AG04449 (cell line): ENCODE results near the gene CD6.

ENCODE experiments used
- CTCF ChIA-PET: fragments of 350-600 bp; formaldehyde crosslinking; extraction: SDS; loops from one replicate; lab custom pipeline; 2021; ENCODE audit warnings: antibody characterized with exemption; lab: Yijun Ruan, JAX
- POLR2A ChIA-PET: fragments of 400-600, 350-600 bp; formaldehyde crosslinking; extraction: SDS; loops from one replicate; lab custom pipeline; 2020; ENCODE audit warnings: antibody characterized with exemption, inconsistent platforms; lab: Yijun Ruan, JAX
- DNase-seq: peaks from one replicate; pipeline ENCODE4 v3.0.0-alpha.2; 2010; ENCODE audit warnings: low read depth, low spot score
- H3K4me3 ChIP-seq: 2 replicates; pipeline ENCODE4 v1.5.1; 2011; ENCODE audit warnings: low read depth, mild to moderate bottlenecking, control low read depth, low read length
- TF ChIP-seq, protein P1 (sequence below): IDR thresholded peaks from one replicate; pipeline ENCODE4 v1.5.1; 2011; ENCODE audit warnings: mild to moderate bottlenecking, moderate library complexity, low read length, control low read depth, inconsistent platforms; ENCODE audit not compliant: insufficient read depth; ENCODE audit errors: missing control alignments

Gene CD6

DNA sequence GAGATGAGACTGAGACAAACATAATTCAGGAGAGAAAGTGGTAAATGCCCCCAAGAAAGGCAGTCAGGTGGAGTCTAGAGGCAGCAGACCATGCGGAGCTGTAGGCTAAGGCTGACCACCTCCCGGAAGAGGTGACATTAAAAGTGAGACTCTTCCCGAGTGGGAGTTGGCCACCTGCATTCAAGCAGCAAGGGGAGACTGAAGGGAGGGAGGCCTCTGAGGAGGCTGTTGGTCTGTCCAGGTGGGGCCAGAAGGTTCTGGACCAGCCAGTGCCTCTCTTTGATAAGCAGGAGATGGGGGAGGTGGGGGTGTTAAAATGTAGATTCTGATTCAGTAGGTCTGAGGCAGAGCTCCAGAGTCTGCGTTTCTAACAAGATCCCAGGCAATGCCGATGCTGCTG is 37.5 kb downstream of the CD6 start:
- TF ChIP-seq, protein P1, sequence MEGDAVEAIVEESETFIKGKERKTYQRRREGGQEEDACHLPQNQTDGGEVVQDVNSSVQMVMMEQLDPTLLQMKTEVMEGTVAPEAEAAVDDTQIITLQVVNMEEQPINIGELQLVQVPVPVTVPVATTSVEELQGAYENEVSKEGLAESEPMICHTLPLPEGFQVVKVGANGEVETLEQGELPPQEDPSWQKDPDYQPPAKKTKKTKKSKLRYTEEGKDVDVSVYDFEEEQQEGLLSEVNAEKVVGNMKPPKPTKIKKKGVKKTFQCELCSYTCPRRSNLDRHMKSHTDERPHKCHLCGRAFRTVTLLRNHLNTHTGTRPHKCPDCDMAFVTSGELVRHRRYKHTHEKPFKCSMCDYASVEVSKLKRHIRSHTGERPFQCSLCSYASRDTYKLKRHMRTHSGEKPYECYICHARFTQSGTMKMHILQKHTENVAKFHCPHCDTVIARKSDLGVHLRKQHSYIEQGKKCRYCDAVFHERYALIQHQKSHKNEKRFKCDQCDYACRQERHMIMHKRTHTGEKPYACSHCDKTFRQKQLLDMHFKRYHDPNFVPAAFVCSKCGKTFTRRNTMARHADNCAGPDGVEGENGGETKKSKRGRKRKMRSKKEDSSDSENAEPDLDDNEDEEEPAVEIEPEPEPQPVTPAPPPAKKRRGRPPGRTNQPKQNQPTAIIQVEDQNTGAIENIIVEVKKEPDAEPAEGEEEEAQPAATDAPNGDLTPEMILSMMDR: no peak
- POLR2A ChIA-PET: no interaction called here
- DNase-seq: no peak
- H3K4me3 ChIP-seq: no peak overlapping the region
- CTCF ChIA-PET: interaction anchor here (1.4 kb wide), 1 partner anchor 12 kb away, joined by 3 read pairs; no protein-coding TSS in a partner anchor

DNA sequence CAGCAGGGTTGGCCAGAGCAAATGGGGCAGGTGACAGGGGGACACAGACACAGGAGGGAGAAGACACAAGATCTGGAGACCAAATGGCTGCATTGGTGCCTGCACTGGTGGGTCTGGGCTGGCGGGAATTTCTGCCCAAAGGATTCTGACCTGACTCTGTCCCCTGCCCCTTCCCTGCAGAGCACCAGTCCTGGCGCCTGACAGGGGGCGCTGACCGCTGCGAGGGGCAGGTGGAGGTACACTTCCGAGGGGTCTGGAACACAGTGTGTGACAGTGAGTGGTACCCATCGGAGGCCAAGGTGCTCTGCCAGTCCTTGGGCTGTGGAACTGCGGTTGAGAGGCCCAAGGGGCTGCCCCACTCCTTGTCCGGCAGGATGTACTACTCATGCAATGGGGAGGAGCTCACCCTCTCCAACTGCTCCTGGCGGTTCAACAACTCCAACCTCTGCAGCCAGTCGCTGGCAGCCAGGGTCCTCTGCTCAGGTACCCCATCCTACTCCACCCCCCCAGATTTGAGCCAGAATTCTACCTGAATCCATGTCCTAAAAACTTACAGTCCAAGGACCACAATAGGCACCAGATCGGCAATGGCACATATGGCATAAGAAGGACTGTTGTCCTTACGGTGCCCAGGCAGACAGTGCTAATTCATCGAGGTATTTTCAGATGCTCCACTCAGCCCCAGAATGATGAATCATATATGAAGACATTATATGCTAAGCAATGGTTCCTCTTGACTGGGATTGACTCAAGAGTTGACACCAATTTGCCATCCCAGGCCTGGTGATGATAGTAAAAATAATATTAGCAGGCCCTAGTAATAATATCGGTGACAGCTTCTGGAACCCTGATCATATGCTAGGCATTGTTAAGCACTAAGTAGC is 38.2 kb downstream of the CD6 start:
- DNase-seq: no peak
- no peak overlapping the region for H3K4me3 ChIP-seq
- CTCF ChIA-PET: interaction anchor here (1.4 kb wide), 1 partner anchor 13 kb away, joined by 3 read pairs; no protein-coding TSS in a partner anchor
- POLR2A ChIA-PET: no interaction called here
- TF ChIP-seq, protein P1: no peak

DNA sequence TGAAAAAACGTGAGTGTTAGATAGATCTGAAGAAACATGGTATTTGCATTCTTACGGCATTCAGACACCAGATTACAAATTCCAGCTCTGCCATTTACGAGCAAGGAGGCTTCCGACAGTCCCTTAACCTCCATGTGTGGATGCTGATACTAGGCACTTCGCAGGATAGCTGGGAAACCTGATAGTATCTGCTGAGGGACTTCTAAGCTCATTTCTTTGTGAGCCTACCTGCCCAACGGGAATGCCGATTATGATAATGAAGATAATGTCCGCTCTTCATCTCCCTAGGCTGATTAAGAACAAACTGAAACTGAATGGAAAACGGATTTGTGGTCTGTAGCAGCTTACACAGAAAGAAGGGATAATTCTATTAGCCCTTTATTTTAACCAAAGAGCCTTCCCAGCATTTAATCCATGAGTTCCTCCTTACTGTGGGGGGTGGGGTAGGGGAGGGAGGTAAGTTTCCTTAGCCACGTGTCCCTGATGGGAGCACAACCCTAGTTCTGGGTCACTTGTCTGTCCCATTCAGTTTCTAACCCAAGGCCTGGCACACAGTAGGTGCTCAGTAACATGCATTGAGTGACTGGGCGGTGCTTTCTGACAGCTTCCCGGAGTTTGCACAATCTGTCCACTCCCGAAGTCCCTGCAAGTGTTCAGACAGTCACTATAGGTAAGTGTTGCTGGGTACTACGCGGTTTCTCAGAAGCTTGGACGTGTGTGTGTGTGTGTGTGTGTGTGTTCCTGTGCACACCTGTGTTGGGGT is 39.2 kb downstream of the CD6 start:
- POLR2A ChIA-PET: no interaction called here
- TF ChIP-seq, protein P1: no peak

DNA sequence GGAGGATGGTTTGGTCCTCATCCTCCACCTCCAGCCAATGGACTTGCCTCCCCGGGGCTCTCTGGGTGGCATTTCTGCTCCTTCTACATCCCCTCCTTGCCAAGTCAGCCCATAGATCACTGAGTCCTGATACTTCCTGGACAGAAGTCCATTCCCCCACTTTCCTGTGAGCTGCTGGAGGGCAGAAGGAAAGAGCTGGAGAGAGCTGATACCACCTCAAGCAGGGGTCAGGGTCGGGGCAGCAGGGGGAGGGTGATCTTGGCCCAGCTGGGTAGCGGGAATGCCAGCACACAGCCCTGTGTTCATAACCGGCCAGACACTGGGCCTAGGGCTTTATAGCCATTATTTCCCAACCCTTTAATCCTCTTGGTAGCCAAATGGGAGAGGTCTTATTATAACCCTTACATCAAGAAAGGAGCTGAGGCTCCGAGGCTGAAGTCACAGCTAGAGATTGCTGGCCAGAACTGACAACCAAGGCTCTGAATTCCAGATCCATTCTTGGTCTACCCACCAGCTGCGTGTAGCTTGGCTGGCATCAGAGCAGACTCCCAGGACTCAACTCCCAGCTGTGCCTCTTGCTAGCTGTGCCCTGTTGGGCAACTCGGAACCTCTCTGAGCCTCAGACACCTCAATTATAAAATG is 39.9 kb downstream of the CD6 start:
- ChIA-PET POLR2A (no interaction called here), CTCF (no interaction called here)
- TF ChIP-seq, protein P1: no peak
- DNase-seq: no peak
- H3K4me3 ChIP-seq: no peak overlapping the region

More for the DNA sequence above, 39.2 kb downstream of the CD6 start:
- no peak overlapping the region for H3K4me3 ChIP-seq
- DNase-seq: no peak
- CTCF ChIA-PET: interaction anchor here (1.4 kb wide), 1 partner anchor 14 kb away, joined by 3 read pairs; no protein-coding TSS in a partner anchor

DNA sequence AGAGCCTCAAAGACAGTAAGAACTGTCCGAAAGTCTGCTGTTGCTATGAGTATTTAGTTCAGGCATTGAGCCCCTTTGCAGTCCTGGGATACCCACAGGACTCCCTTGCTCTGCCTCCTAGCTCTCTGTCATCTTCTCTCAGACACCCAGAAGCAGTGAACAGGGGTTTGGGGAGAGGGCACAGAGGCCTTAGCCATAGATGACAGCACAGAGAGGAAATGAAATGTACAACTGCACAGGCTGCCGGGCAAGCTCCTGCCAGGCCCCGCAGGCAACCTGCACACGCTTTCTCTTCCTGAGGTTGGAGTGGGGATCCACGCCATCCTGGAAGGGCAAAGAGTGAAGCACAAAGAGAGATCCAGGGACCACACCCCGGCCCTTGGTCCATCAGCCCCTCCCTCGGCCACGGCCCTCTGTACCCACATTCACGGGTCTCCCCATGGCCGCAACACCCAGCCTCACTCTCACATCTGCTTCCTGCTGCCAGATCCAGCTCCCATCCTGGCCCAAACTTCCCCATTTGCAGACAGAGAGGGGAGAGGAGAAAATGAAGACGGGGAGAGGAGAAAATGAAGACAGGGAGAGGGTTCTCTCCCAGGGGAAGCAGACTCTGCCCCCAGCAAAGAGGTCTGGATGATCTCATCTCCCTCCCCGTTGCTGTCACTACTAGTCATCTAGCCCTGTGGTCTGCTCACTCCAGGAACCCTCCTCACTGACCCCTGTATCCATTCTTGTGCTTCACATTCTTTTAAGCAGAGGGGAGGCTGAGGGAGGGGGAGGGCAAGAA is 40.7 kb downstream of the CD6 start:
- CTCF ChIA-PET: no interaction called here
- TF ChIP-seq, protein P1: no peak
- no peak overlapping the region for H3K4me3 ChIP-seq
- POLR2A ChIA-PET: no interaction called here
- DNase-seq: no peak
